ENCODE measurements around the gene DPP10.

DPP10 gene

GRCh38 chr2:115161081-115161770 lies 718.8 kb downstream of the DPP10 start:
- Histone ChIP-seq H3K9me3 (ENCODE audit: insufficient read depth, low read length) (peaks cover 6% of the 10 kb centered on the region; the same call in 1 of the 2 replicates), H3K27me3 (ENCODE audit: insufficient read depth, insufficient read length) (peaks cover 36% of the 10 kb centered on the region), H3K36me3 (ENCODE audit: insufficient read depth, insufficient read length, low read length) (no peaks in the 10 kb centered on the region), H3K4me1 (ENCODE audit: insufficient read depth, insufficient read length) (no peaks in the 10 kb centered on the region), H3K9ac (ENCODE audit: insufficient read length, low read depth) (peak overlapping the region; percentile 53), H3K4me3 (ENCODE audit: insufficient read length, low read depth) (peak overlapping the region; percentile 72)
- DNase-seq (ENCODE audit: low read depth, low spot score) = no peak
- no peak for TF ChIP-seq YY1 (IDR thresholded peaks at IDR 0.05; ENCODE audit: insufficient read depth, insufficient read length)
- no peak for TF ChIP-seq ZNF274 (IDR thresholded peaks at IDR 0.05; ENCODE audit: low read depth, low read length)
- no peak for TF ChIP-seq SUZ12 (IDR thresholded peaks at IDR 0.05; ENCODE audit: extremely low read depth, insufficient read depth, insufficient read length)

GRCh38 chr2:115161771-115162493 lies 719.5 kb downstream of the DPP10 start:
- no peaks in the 10 kb centered on the region for H3K4me1 ChIP-seq (ENCODE audit: insufficient read depth, insufficient read length)
- peaks cover 36% of the 10 kb centered on the region for H3K27me3 ChIP-seq (ENCODE audit: insufficient read depth, insufficient read length)
- no peaks in the 10 kb centered on the region for H3K36me3 ChIP-seq (ENCODE audit: insufficient read depth, insufficient read length, low read length)
- DNase-seq (ENCODE audit: low read depth, low spot score) = no peak
- peaks cover 6% of the 10 kb centered on the region; the same call in 1 of the 2 replicates for H3K9me3 ChIP-seq (ENCODE audit: insufficient read depth, low read length)
- H3K9ac ChIP-seq (ENCODE audit: insufficient read length, low read depth) = peak overlapping the region; percentile 82
- H3K4me3 ChIP-seq (ENCODE audit: insufficient read length, low read depth) = peak overlapping the region; percentile 72
- TF ChIP-seq YY1 (IDR thresholded peaks at IDR 0.05; ENCODE audit: insufficient read depth, insufficient read length) (no peak), ZNF274 (IDR thresholded peaks at IDR 0.05; ENCODE audit: low read depth, low read length) (no peak)

- H3K9me3 ChIP-seq (ENCODE audit: insufficient read depth, low read length) = peaks cover 6% of the 10 kb centered on the region; the same call in 1 of the 2 replicates
- peak overlapping the region; percentile 82 for H3K9ac ChIP-seq (ENCODE audit: insufficient read length, low read depth)
- no peaks in the 10 kb centered on the region for H3K4me1 ChIP-seq (ENCODE audit: insufficient read depth, insufficient read length)
- H3K27me3 ChIP-seq (ENCODE audit: insufficient read depth, insufficient read length) = peaks cover 36% of the 10 kb centered on the region
- no peaks in the 10 kb centered on the region for H3K36me3 ChIP-seq (ENCODE audit: insufficient read depth, insufficient read length, low read length)
- no peak for DNase-seq (ENCODE audit: low read depth, low spot score)
- peak overlapping the region; percentile 72 for H3K4me3 ChIP-seq (ENCODE audit: insufficient read length, low read depth)
- TF ChIP-seq SUZ12 (IDR thresholded peaks at IDR 0.05; ENCODE audit: extremely low read depth, insufficient read depth, insufficient read length) (peak; percentile 66), ZNF274 (IDR thresholded peaks at IDR 0.05; ENCODE audit: low read depth, low read length) (no peak)
Observed at GRCh38 chr2:115162494-115163293, 720.3 kb downstream of the DPP10 start.

- Histone ChIP-seq H3K27me3 (ENCODE audit: insufficient read depth, insufficient read length) (peaks cover 36% of the 10 kb centered on the region), H3K9ac (ENCODE audit: insufficient read length, low read depth) (no peak overlapping the region), H3K4me3 (ENCODE audit: insufficient read length, low read depth) (no peak overlapping the region), H3K36me3 (ENCODE audit: insufficient read depth, insufficient read length, low read length) (no peaks in the 10 kb centered on the region), H3K9me3 (ENCODE audit: insufficient read depth, low read length) (peaks cover 6% of the 10 kb centered on the region; the same call in 1 of the 2 replicates), H3K4me1 (ENCODE audit: insufficient read depth, insufficient read length) (no peaks in the 10 kb centered on the region)
- TF ChIP-seq SUZ12 (IDR thresholded peaks at IDR 0.05; ENCODE audit: extremely low read depth, insufficient read depth, insufficient read length) (no peak), YY1 (IDR thresholded peaks at IDR 0.05; ENCODE audit: insufficient read depth, insufficient read length) (no peak), ZNF274 (IDR thresholded peaks at IDR 0.05; ENCODE audit: low read depth, low read length) (no peak)
- DNase-seq (ENCODE audit: low read depth, low spot score) = no peak
Observed at GRCh38 chr2:115163572-115163971, 721.1 kb downstream of the DPP10 start.

GRCh38 chr2:115165529-115166109 lies 723.2 kb downstream of the DPP10 start:
- TF ChIP-seq YY1 (IDR thresholded peaks at IDR 0.05; ENCODE audit: insufficient read depth, insufficient read length) (no peak), ZNF274 (IDR thresholded peaks at IDR 0.05; ENCODE audit: low read depth, low read length) (no peak)
- H3K4me1 ChIP-seq (ENCODE audit: insufficient read depth, insufficient read length) = no peaks in the 10 kb centered on the region
- H3K9me3 ChIP-seq (ENCODE audit: insufficient read depth, low read length) = peaks cover 2% of the 10 kb centered on the region; the same call in 1 of the 2 replicates
- H3K4me3 ChIP-seq (ENCODE audit: insufficient read length, low read depth) = no peak overlapping the region
- H3K27me3 ChIP-seq (ENCODE audit: insufficient read depth, insufficient read length) = peaks cover 31% of the 10 kb centered on the region
- no peaks in the 10 kb centered on the region for H3K36me3 ChIP-seq (ENCODE audit: insufficient read depth, insufficient read length, low read length)
- no peak overlapping the region for H3K9ac ChIP-seq (ENCODE audit: insufficient read length, low read depth)
- no peak for DNase-seq (ENCODE audit: low read depth, low spot score)

- H3K27me3 ChIP-seq (ENCODE audit: insufficient read depth, insufficient read length) = peaks cover 11% of the 10 kb centered on the region
- DNase-seq (ENCODE audit: low read depth, low spot score) = no peak
- H3K36me3 ChIP-seq (ENCODE audit: insufficient read depth, insufficient read length, low read length) = no peaks in the 10 kb centered on the region
- TF ChIP-seq ZNF274 (IDR thresholded peaks at IDR 0.05; ENCODE audit: low read depth, low read length) = no peak
- TF ChIP-seq YY1 (IDR thresholded peaks at IDR 0.05; ENCODE audit: insufficient read depth, insufficient read length) = no peak
- no peak for TF ChIP-seq SUZ12 (IDR thresholded peaks at IDR 0.05; ENCODE audit: extremely low read depth, insufficient read depth, insufficient read length)
- H3K4me1 ChIP-seq (ENCODE audit: insufficient read depth, insufficient read length) = no peaks in the 10 kb centered on the region
- H3K9me3 ChIP-seq (ENCODE audit: insufficient read depth, low read length) = no peaks in the 10 kb centered on the region
- no peak overlapping the region for H3K4me3 ChIP-seq (ENCODE audit: insufficient read length, low read depth)
- H3K9ac ChIP-seq (ENCODE audit: insufficient read length, low read depth) = no peak overlapping the region
Observed at GRCh38 chr2:115168457-115168856, 726.0 kb downstream of the DPP10 start.

Measured in NT2/D1 (cell line).